Measurements from ENCODE around the gene EREG.

EREG gene

GRCh38 chr4:74433043-74433442, 68.1 kb downstream of the EREG start:
- no peak for DNase-seq

- DNase-seq, result no peak
Measured at GRCh38 chr4:74433541-74434172, 68.7 kb downstream of the EREG start.

GRCh38 chr4:74435296-74435695, 70.4 kb downstream of the EREG start:
- DNase-seq, result no peak

GRCh38 chr4:74437866-74438265, 72.9 kb downstream of the EREG start:
- no peak for DNase-seq
